ENCODE results near the gene BABAM2.

GRCh38 chr2:28360058-28360717 lies 469.7 kb downstream of the BABAM2 start:
- no peak for TF ChIP-seq ELK1 (IDR thresholded peaks at IDR 0.05; ENCODE audit: borderline replicate concordance, low read depth, low read length)
- no peak for TF ChIP-seq CTCF (conservative IDR thresholded peaks at IDR 0.05; ENCODE audit: low read depth, low read length)
- no peak for TF ChIP-seq RFX5 (IDR thresholded peaks at IDR 0.05; ENCODE audit: low read depth, low read length)
- no peak for TF ChIP-seq MAZ (IDR thresholded peaks at IDR 0.05; ENCODE audit: borderline replicate concordance, low read depth, low read length)
